T-helper 2 cell treated with Interferon-gamma antibody and Interleukin-4, amounts not matched to agents 100 ng/mL and 5 ng/mL, for 36 hours (primary cell): Measurements from ENCODE around the gene CHD6. TPM values are rescaled to one million over a fixed set of nuclear protein-coding genes. Genes with fewer than 3 reads are reported as not detected.

Experiments used
- intact Hi-C: fragments of 100-400 bp; cut with micrococcal nuclease; formaldehyde crosslinking; loops from one replicate; pipeline ENCODE4 v1.15.1; 2023
- total RNA-seq: library from RNA; stranded (reverse); gene quantifications from 2 replicates; pipeline ENCODE4 v1.2.3, GENCODE V29; 2022

CHD6 gene
- total RNA-seq, 1 donor from 2014 or later: 34.2 TPM

- intact Hi-C loops: no loop called here
Observed at GRCh38 chr20:41592516-41593216, 25.5 kb downstream of the CHD6 start.

- intact Hi-C loops: no loop called here
Observed at GRCh38 chr20:41587956-41588355, 30.2 kb downstream of the CHD6 start.

GRCh38 chr20:41587523-41587922 is 30.7 kb downstream of the CHD6 start:
- intact Hi-C loops: no loop called here

- intact Hi-C loops: no loop called here
Observed at GRCh38 chr20:41586772-41587171, 31.4 kb downstream of the CHD6 start.

GRCh38 chr20:41580350-41580749 is 37.8 kb downstream of the CHD6 start:
- intact Hi-C loops: no loop called here

GRCh38 chr20:41577129-41578009 is 40.8 kb downstream of the CHD6 start:
- intact Hi-C loops: no loop called here

- intact Hi-C loops: no loop called here
Observed at GRCh38 chr20:41575412-41575811, 42.8 kb downstream of the CHD6 start.

- intact Hi-C loops: no loop called here
Observed at GRCh38 chr20:41574802-41575389, 43.3 kb downstream of the CHD6 start.

- intact Hi-C loops: no loop called here
Observed at GRCh38 chr20:41573955-41574354, 44.2 kb downstream of the CHD6 start.

- intact Hi-C loops: no loop called here
Observed at GRCh38 chr20:41572010-41572572, 46.1 kb downstream of the CHD6 start.

GRCh38 chr20:41571006-41571405 is 47.2 kb downstream of the CHD6 start:
- intact Hi-C loops: no loop called here

GRCh38 chr20:41570557-41570956 is 47.6 kb downstream of the CHD6 start:
- intact Hi-C loops: no loop called here

GRCh38 chr20:41567615-41568014 is 50.6 kb downstream of the CHD6 start:
- intact Hi-C loops: no loop called here

- intact Hi-C loops: no loop called here
Observed at GRCh38 chr20:41566896-41567527, 51.2 kb downstream of the CHD6 start.

- intact Hi-C loops: no loop called here
Observed at GRCh38 chr20:41563087-41563486, 55.1 kb downstream of the CHD6 start.

GRCh38 chr20:41560970-41561369 is 57.2 kb downstream of the CHD6 start:
- intact Hi-C loops: no loop called here

- intact Hi-C loops: no loop called here
Observed at GRCh38 chr20:41559658-41560057, 58.5 kb downstream of the CHD6 start.

- intact Hi-C loops: no loop called here
Observed at GRCh38 chr20:41553142-41553879, 64.9 kb downstream of the CHD6 start.

GRCh38 chr20:41552295-41553068 is 65.7 kb downstream of the CHD6 start:
- intact Hi-C loops: no loop called here
